ENCODE data around the gene LRRC49. TPM values are rescaled to one million over a fixed set of nuclear protein-coding genes. Genes with fewer than 3 reads are reported as not detected.
"Not testable (repeated sequence)": the region's sequence is repeated elsewhere in the genome, so short reads cannot be mapped to it uniquely, and the experiment has no call there.

The LRRC49 gene
- total RNA-seq, 2 donors from 2014 or later = 2.4 to 2.8 TPM

DNA sequence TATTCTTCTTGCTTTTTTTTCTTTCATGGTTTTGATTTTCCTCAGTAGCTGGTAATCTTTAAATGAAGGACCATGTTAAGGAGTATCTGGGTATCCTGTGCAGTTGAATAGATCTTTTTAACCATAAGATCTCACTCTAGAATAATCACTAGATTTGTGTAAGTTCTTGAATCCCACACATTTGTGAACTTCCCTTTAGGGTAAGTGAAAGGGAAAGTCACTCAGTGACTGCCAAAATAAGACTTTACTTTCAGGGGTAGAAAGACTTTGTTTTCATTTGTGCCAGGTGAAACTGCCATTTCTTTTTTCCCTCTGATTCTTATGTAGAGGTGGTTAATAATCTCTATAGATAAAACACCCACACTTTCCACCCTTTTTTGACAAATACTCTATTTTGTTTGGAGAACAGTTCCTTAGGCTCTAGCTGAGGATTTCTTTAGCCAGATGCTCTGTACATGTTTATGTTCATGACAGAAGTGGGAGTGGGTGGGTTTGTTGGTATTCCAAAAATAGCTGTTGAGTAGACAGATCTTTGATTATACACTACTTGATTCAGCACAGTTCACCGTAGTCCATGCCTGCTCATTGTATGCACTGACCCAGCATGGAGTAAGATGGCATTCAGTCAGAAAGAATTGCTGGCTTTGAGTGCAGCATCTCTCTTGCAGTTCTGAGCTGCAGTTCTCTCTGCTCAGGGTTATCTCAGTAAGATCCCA is 28.5 kb downstream of the LRRC49 start:
- intact Hi-C loops (cut with DNase I) = no loop called here
- H3K27me3 ChIP-seq = no peaks in the 10 kb centered on the region
- H3K4me3 ChIP-seq = no peak overlapping the region
- DNase-seq = no peak
- TF ChIP-seq, protein P1, sequence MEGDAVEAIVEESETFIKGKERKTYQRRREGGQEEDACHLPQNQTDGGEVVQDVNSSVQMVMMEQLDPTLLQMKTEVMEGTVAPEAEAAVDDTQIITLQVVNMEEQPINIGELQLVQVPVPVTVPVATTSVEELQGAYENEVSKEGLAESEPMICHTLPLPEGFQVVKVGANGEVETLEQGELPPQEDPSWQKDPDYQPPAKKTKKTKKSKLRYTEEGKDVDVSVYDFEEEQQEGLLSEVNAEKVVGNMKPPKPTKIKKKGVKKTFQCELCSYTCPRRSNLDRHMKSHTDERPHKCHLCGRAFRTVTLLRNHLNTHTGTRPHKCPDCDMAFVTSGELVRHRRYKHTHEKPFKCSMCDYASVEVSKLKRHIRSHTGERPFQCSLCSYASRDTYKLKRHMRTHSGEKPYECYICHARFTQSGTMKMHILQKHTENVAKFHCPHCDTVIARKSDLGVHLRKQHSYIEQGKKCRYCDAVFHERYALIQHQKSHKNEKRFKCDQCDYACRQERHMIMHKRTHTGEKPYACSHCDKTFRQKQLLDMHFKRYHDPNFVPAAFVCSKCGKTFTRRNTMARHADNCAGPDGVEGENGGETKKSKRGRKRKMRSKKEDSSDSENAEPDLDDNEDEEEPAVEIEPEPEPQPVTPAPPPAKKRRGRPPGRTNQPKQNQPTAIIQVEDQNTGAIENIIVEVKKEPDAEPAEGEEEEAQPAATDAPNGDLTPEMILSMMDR (IDR thresholded peaks at IDR 0.05) = no peak
- no peaks in the 10 kb centered on the region for H3K9me3 ChIP-seq
- H3K27ac ChIP-seq = no peak overlapping the region
- H3K36me3 ChIP-seq = no peaks in the 10 kb centered on the region
- H3K4me1 ChIP-seq = no peaks in the 10 kb centered on the region
- H3K9ac ChIP-seq (ENCODE audit: low read depth in 2 of 2, low read length in 2 of 2) = no peak overlapping the region

DNA sequence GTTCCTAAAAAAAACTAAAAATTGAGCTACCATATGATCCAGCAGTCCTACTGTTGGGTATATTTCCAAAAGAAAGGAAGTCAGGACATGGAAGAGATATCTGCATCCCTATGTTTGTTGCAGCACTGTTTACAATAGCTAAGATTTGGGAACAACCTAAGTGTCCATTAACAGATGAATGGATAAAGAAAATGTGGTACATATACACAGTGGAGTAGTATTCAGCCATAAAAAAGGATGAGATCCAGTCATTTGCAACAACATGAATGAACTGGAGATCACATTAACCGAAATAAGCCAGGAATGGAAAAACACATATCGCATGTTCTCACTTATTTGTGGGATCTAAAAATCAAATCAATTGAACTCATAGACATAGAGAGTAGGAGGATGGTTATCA is 29.5 kb downstream of the LRRC49 start:
- TF ChIP-seq, protein P1 (IDR thresholded peaks at IDR 0.05) = no peak
- Histone ChIP-seq H3K9ac (ENCODE audit: low read depth in 2 of 2, low read length in 2 of 2) (no peak overlapping the region), H3K4me1 (no peaks in the 10 kb centered on the region), H3K9me3 (no peaks in the 10 kb centered on the region), H3K4me3 (no peak overlapping the region), H3K36me3 (no peaks in the 10 kb centered on the region), H3K27me3 (no peaks in the 10 kb centered on the region), H3K27ac (no peak overlapping the region)
- DNase-seq = no peak
- intact Hi-C loops (cut with DNase I) = no loop called here

DNA sequence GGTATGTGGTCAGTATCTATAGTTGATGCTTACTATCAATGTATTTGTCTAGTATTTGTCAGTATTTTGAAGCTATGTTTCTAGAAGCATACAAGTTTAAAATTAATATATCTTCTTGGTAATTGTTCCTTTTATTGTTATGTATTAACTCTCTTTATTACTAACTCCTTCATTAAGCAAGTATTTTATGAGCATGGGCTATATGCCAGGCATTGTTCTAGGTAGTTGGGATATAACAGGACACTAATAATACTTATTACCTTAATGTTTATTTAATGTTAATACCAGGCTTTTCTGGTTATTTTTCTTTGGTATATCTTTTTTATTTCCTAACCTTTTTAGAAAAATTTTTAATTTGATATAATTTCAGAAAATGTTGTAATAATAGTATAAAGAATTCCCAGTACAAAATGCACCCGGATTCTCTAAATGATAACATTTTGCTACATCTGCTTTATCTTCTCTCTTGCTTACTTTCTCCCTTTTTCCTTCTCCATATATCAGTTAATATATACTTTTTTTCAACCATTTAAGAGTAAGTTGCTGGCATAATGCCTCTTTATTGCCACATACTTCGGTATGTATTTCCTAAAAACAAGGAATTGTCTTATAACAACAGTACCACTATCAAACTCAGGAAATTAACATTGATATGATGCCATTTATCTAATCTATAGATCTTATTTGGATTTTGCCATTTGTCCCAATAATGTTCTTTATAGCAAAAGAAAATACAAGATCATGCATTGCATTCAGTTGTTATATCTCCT is 30.9 kb downstream of the LRRC49 start:
- TF ChIP-seq, protein P1 (IDR thresholded peaks at IDR 0.05) = no peak
- H3K27me3 ChIP-seq = no peaks in the 10 kb centered on the region
- no peak for DNase-seq
- no peak overlapping the region for H3K27ac ChIP-seq
- H3K4me3 ChIP-seq = no peak overlapping the region
- intact Hi-C loops (cut with DNase I) = no loop called here
- no peaks in the 10 kb centered on the region for H3K36me3 ChIP-seq
- H3K4me1 ChIP-seq = no peaks in the 10 kb centered on the region
- H3K9me3 ChIP-seq = no peaks in the 10 kb centered on the region
- no peak overlapping the region for H3K9ac ChIP-seq (ENCODE audit: low read depth in 2 of 2, low read length in 2 of 2)

DNA sequence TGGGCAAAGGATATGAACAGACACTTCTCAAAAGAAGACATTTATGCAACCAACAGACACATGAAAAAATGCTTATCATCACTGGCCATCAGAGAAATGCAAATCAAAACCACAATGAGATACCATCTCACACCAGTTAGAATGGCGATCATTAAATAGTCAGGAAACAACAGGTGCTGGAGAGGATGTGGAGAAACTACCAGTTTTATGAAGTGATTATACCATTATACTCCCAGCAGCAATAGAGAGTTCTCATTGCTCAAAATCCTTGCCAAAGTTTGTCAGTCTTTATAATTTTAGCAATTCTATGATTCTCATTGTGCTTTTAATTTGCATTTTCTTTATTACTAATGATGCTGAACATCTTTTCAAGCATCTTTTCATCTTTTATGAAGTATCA is 34.3 kb downstream of the LRRC49 start:
- DNase-seq; H3K36me3 ChIP-seq; H3K4me1 ChIP-seq; H3K27ac ChIP-seq; H3K9ac ChIP-seq (ENCODE audit: low read depth in 2 of 2, low read length in 2 of 2); H3K4me3 ChIP-seq; intact Hi-C loops (cut with DNase I); H3K9me3 ChIP-seq; H3K27me3 ChIP-seq: not testable (repeated sequence)

DNA sequence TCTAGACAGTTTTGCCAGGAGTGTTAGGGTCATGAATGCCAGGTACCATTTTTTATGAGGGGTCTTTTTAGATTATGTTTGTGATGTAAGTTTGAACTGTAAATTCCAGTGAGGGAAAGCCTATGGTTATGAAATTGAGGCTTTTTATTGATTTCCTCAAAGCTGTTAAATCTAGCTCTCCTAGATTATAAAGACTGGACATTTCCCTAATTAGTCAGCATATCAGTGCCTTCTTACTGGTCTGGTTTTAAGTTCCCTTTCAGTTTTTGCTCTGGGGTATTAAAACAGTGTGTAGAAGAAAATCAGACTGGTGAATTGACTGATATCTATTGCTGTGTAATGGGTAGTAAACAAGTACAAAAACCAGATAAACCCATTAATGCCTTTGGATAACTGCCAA is 39.2 kb downstream of the LRRC49 start:
- H3K27ac ChIP-seq = no peak overlapping the region
- no peaks in the 10 kb centered on the region for H3K36me3 ChIP-seq
- no peak for DNase-seq
- H3K4me1 ChIP-seq = no peaks in the 10 kb centered on the region
- H3K9ac ChIP-seq (ENCODE audit: low read depth in 2 of 2, low read length in 2 of 2) = no peak overlapping the region
- intact Hi-C loops (cut with DNase I) = no loop called here
- no peaks in the 10 kb centered on the region for H3K27me3 ChIP-seq
- TF ChIP-seq, protein P1 (IDR thresholded peaks at IDR 0.05) = no peak
- H3K4me3 ChIP-seq = no peak overlapping the region
- no peaks in the 10 kb centered on the region for H3K9me3 ChIP-seq

DNA sequence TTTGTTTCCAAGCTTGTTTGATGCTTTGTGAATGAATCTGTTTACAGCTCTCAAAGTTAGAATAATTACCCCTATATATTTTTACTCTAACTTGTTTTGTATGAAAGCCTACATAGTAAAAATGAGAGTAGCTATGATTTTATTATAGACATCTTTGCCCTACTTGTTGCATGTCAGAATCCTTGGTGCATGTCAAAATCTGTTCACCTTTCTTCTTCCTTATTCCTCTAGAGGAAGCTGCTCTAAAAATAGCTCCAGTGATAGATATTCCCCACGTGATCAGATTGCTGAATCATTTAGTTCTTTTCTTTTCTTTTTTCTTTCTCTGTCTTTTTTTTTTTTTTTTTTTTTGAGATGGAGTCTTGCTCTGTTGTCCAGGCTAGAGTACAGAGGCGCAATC is 39.8 kb downstream of the LRRC49 start:
- no peak for DNase-seq
- Histone ChIP-seq H3K9me3 (no peaks in the 10 kb centered on the region), H3K27me3 (no peaks in the 10 kb centered on the region), H3K36me3 (no peaks in the 10 kb centered on the region), H3K4me3 (no peak overlapping the region), H3K27ac (no peak overlapping the region), H3K4me1 (no peaks in the 10 kb centered on the region), H3K9ac (ENCODE audit: low read depth in 2 of 2, low read length in 2 of 2) (no peak overlapping the region)
- intact Hi-C loops (cut with DNase I) = no loop called here
- TF ChIP-seq, protein P1 (IDR thresholded peaks at IDR 0.05) = no peak
